Prostate gland (tissue), 2 donors: ENCODE measurements around the gene FAH.

ENCODE experiments used
- CTCF ChIP-seq, 4 experiments: fragments of 200-600 bp in 2 of 4; fragments of 450-650 bp in 2 of 4; sonication (generic) in 2 of 4; IDR thresholded peaks; 1 replicate in 3 of 4; 2 replicates in 1 of 4; pipeline ENCODE4 v1.5.1; 2016 to 2019; ENCODE audit warnings: antibody characterized with exemption in 4 of 4, mild to moderate bottlenecking in 2 of 4, moderate library complexity in 2 of 4
- POLR2A ChIP-seq: fragments of 450-650 bp; IDR thresholded peaks from one replicate; pipeline ENCODE4 v1.6.1; 2016; ENCODE audit warnings: antibody characterized with exemption, mild to moderate bottlenecking
- POLR2AphosphoS5 ChIP-seq: sonication (generic); formaldehyde crosslinking; IDR thresholded peaks from one replicate; pipeline ENCODE4 v1.6.1; 2017; ENCODE audit warnings: antibody characterized with exemption

DNA sequence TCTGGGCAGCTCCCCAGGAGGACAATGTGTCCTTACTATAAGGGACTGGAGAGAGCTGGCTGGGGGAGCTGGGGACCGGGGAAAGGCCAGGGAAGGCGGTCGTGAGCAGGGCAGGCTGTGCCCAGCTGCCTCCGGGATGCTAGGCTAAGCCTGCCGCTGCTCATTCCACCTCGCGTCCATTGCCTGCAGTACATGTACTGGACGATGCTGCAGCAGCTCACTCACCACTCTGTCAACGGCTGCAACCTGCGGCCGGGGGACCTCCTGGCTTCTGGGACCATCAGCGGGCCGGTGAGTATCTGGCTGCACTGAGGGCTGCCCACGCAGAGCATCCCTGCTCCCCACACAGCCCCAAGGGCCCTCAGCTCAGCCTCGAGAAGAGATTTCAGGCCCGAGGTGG is 27.1 kb downstream of the FAH start:
- TF ChIP-seq CTCF (IDR thresholded peaks at IDR 0.05): no peak
- no peak for TF ChIP-seq POLR2A
- no peak for TF ChIP-seq POLR2AphosphoS5
